Measurements from ENCODE around the gene NT5DC3. TPM values are rescaled to one million over a fixed set of nuclear protein-coding genes. Genes with fewer than 3 reads are reported as not detected.
A peak's percentile ranks its signal among the peaks of the same experiment; 100 is the strongest.

Gene NT5DC3
- total and polyA plus RNA-seq, 2 donors (not counting 3 experiments of a cell fraction or from before 2014, with no cell fraction given): 1.5 to 6.7 TPM

DNA sequence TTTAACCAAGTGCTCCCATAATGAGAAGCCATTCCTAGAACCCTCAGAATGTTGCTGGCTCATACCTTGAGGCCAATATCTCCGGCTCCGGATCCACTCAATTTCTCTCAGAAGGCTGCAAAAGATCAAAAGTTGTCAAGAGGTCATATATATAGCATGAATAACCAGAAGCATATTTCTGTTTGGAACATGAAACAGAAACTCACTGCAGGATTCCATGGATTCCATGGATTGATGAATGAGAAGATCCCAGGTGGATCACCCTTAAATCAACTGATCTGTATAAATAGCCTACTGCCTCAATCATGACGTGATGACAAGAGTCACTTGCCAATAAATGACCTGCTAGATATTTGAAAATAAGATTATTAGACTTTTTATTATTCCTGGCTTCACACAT is 3.3 kb upstream of the NT5DC3 start:
- Histone ChIP-seq H3K9me3 (replicated peaks; ENCODE audit: control insufficient read depth, insufficient read depth, low read length) (no peaks in the 10 kb centered on the region), H3K79me2 (ENCODE audit: control insufficient read depth, insufficient read depth, low read length) (peaks cover 7% of the 10 kb centered on the region), H3K27ac (ENCODE audit: insufficient read depth, low read depth, low read length) (no peak overlapping the region), H2AFZ (ENCODE audit: low read depth, low read length) (no peak overlapping the region), H3K27me3 (ENCODE audit: control insufficient read depth in 2 of 2, insufficient read depth in 2 of 2, low read length in 2 of 2) (peaks cover 2 to 3% of the 10 kb centered on the region in 2 experiments), H4K20me1 (replicated peaks; ENCODE audit: control insufficient read depth, extremely low read depth, insufficient read depth, low read length) (no peaks in the 10 kb centered on the region), H3K9me1 (replicated peaks; ENCODE audit: control insufficient read depth, extremely low read depth, insufficient read depth, low read length) (no peaks in the 10 kb centered on the region), H3K9ac (replicated peaks; ENCODE audit: extremely low read depth, insufficient read depth, low read length) (no peak overlapping the region), H3K4me1 (ENCODE audit: control insufficient read depth, extremely low read depth, insufficient read depth, low read length) (peaks cover 11% of the 10 kb centered on the region), H3K4me2 (ENCODE audit: insufficient read depth, low read length) (no peak overlapping the region), H3K4me3 (replicated peaks in 1 of 3; ENCODE audit: insufficient read depth in 1 of 3, low read depth in 1 of 3, low read length in 3 of 3) (no peak overlapping the region), H3K36me3 (ENCODE audit: control insufficient read depth in 2 of 2, extremely low read depth in 1 of 2, insufficient read depth in 2 of 2, low read length in 2 of 2) (no peaks in the 10 kb centered on the region)
- CTCF ChIA-PET: no interaction called here
- DNase-seq (ENCODE audit: low read depth, low spot score) (no peak), FAIRE-seq (no peak)
- POLR2A ChIA-PET: no interaction called here
- no TSS peak for BruUV-seq (replicated peaks)
- TF ChIP-seq CTCF (IDR thresholded peaks at IDR 0.05; ENCODE audit: extremely low read depth in 1 of 2, insufficient read depth in 1 of 2, low read depth in 1 of 2, low read length in 2 of 2): no peak
- intact Hi-C loops (cut with micrococcal nuclease): no loop called here
- dilution Hi-C loops (cut with MboI; ENCODE audit: extremely low pct_ligation_motif_present, low sequenced_read_pairs): no loop called here

DNA sequence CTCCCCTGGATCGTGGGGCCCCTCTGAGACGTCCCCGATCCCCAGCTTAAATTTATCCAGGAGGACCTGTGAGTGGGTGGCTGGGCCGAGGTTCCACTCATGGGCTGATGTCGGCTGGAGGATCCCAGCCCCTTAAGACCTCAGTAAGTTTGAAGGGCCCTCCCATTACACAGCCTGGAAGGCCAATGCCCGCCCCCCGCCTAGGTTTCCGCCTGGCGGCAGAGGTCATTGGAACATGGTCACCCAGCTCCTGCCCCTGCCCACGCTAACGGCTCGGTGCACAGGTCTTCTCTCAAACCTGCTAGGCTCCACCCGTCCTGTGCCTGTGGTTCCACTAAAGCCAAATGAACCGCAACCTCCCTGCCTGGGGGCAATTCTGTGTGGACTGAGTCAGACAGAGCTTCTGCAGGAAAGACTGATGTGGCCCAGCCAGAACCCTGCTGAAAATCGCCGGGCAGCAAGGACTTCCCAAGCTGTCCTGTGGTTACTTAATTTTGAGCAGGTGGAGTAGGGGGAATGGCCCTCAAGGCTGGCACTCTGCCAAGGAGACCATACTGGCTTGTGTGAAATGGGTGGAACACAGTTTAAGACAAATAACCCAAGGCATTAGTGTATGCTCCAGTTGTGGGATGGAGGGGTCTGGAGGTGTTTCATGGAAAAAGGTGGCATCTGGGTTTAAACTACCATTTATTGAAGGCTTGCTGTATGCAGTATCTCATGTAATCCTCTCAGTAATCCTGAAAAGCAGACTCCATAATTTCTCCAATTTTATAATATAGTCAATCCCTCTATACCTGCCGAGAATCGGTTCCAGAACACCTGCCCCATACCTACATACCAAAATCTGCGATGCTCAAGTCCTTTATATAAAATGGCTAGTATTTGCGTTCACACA is 903 bp upstream of the NT5DC3 start:
- Histone ChIP-seq H4K20me1 (replicated peaks; ENCODE audit: control insufficient read depth, extremely low read depth, insufficient read depth, low read length) (no peaks in the 10 kb centered on the region), H3K4me3 (replicated peaks in 1 of 3; ENCODE audit: insufficient read depth in 1 of 3, low read depth in 1 of 3, low read length in 3 of 3) (peak overlapping the region; percentile 27 to 72 (median 36)), H2AFZ (ENCODE audit: low read depth, low read length) (peak overlapping the region; percentile 81), H3K36me3 (ENCODE audit: control insufficient read depth in 2 of 2, extremely low read depth in 1 of 2, insufficient read depth in 2 of 2, low read length in 2 of 2) (no peaks in the 10 kb centered on the region), H3K9ac (replicated peaks; ENCODE audit: extremely low read depth, insufficient read depth, low read length) (no peak overlapping the region), H3K4me1 (ENCODE audit: control insufficient read depth, extremely low read depth, insufficient read depth, low read length) (peaks cover 11% of the 10 kb centered on the region), H3K79me2 (ENCODE audit: control insufficient read depth, insufficient read depth, low read length) (peaks cover 9% of the 10 kb centered on the region), H3K27ac (ENCODE audit: insufficient read depth, low read depth, low read length) (no peak overlapping the region), H3K9me1 (replicated peaks; ENCODE audit: control insufficient read depth, extremely low read depth, insufficient read depth, low read length) (no peaks in the 10 kb centered on the region), H3K9me3 (replicated peaks; ENCODE audit: control insufficient read depth, insufficient read depth, low read length) (no peaks in the 10 kb centered on the region), H3K4me2 (ENCODE audit: insufficient read depth, low read length) (peak overlapping the region; percentile 61), H3K27me3 (ENCODE audit: control insufficient read depth in 2 of 2, insufficient read depth in 2 of 2, low read length in 2 of 2) (no peaks in the 10 kb centered on the region)
- DNase-seq (ENCODE audit: low read depth, low spot score) (peak; percentile 16), FAIRE-seq (peak; percentile 35)
- dilution Hi-C loops (cut with MboI; ENCODE audit: extremely low pct_ligation_motif_present, low sequenced_read_pairs): no loop called here
- CTCF ChIA-PET: interaction anchor here (1.0 to 1.6 kb wide), 5 partner anchors 20 to 88 kb away, joined by 3 to 4 read pairs (median 3); partner anchors contain the start of gene HSP90B1
- POLR2A ChIA-PET: interaction anchor here (1.0 kb wide), 1 partner anchor 41 kb away, joined by 8 read pairs; no protein-coding TSS in a partner anchor
- BruUV-seq (replicated peaks): no TSS peak
- intact Hi-C loops (cut with micrococcal nuclease): loop anchor here (1.0 kb wide), 4 partner anchors 37 to 88 kb away; partner anchors contain the start of gene HSP90B1
- no peak for TF ChIP-seq MYC (IDR thresholded peaks at IDR 0.05; ENCODE audit: low read depth, low read length)
- TF ChIP-seq GATA2 (IDR thresholded peaks at IDR 0.05; ENCODE audit: insufficient read depth, insufficient read length, low read depth, low read length): no peak
- no peak for TF ChIP-seq POLR2AphosphoS5 (IDR thresholded peaks at IDR 0.05; ENCODE audit: insufficient read depth, low read depth, low read length)
- no peak for TF ChIP-seq FOS (IDR thresholded peaks at IDR 0.05; ENCODE audit: borderline replicate concordance, insufficient read depth, low read length)
- no peak for TF ChIP-seq POLR2A (IDR thresholded peaks at IDR 0.05; ENCODE audit: low read depth, low read length)
- TF ChIP-seq, protein P1, sequence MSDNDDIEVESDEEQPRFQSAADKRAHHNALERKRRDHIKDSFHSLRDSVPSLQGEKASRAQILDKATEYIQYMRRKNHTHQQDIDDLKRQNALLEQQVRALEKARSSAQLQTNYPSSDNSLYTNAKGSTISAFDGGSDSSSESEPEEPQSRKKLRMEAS (IDR thresholded peaks at IDR 0.05; ENCODE audit: insufficient read depth, insufficient read length): no peak
- TF ChIP-seq JUN (IDR thresholded peaks at IDR 0.05; ENCODE audit: borderline replicate concordance, insufficient read depth, insufficient read length, low read depth): no peak
- no peak for TF ChIP-seq CTCF (IDR thresholded peaks at IDR 0.05; ENCODE audit: extremely low read depth in 1 of 2, insufficient read depth in 1 of 2, low read depth in 1 of 2, low read length in 2 of 2)
- TF ChIP-seq EZH2 (IDR thresholded peaks at IDR 0.05; ENCODE audit: borderline replicate concordance, low read depth, low read length, severe bottlenecking): no peak

All from endothelial cell of umbilical vein (primary cell).